ENCODE data around the gene ROS1. TPM values are rescaled to one million over a fixed set of nuclear protein-coding genes. Genes with fewer than 3 reads are reported as not detected.

The ROS1 gene
- total RNA-seq, 2 donors from 2014 or later = 0.99 to 1.9 TPM

- no peak for DNase-seq
- Histone ChIP-seq H3K4me1 (no peaks in the 10 kb centered on the region), H3K9ac (ENCODE audit: low read depth in 2 of 2, low read length in 2 of 2) (no peak overlapping the region), H3K9me3 (no peaks in the 10 kb centered on the region), H3K27me3 (peaks cover 95% of the 10 kb centered on the region), H3K4me3 (no peak overlapping the region), H3K27ac (no peak overlapping the region), H3K36me3 (no peaks in the 10 kb centered on the region)
- TF ChIP-seq CTCF (IDR thresholded peaks at IDR 0.05) = no peak
- intact Hi-C loops (cut with DNase I) = no loop called here
Observed at GRCh38 chr6:117267054-117267347, 158.7 kb downstream of the ROS1 start.

DNA sequence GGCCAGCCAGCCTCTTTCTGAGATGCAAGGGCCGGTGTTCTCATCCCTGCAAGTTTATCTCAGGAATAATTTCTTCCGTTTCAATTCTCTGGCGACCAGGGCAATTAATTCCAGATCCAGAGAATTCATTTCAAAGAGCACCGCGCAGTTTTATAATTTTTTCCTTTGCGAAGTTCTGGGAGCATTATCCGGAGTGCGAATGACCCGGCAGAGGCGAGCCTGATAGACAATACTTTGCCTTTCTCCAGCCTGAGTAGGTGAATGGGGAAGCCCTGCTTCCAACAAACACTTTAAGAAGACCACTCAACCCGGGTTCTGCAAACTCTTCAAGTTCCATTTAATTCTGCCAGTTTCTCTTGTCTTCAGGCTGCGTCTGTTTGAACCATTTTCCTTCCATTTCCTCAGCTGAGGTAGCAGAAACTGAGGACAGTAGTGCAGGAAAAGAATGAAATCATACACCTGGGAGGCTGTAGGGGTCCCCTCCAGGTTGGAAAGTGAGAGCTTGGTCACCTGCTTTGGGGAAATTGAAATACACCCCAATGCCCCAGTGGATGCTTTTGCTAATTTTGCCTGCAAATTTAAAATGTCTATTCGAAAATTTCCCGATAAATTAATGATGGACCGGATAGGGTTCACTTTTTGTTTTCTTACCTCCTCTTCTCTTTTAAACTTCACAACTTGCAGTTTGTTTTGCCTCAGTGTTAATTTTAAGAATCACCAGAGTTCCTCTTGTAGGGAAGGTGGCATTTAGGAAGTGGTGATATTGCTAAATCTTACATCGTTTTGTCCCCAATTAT is 159.3 kb downstream of the ROS1 start:
- intact Hi-C loops (cut with DNase I) = no loop called here
- no peak overlapping the region for H3K4me3 ChIP-seq
- H3K9ac ChIP-seq (ENCODE audit: low read depth in 2 of 2, low read length in 2 of 2) = no peak overlapping the region
- no peaks in the 10 kb centered on the region for H3K36me3 ChIP-seq
- no peak for DNase-seq
- H3K27me3 ChIP-seq = peaks cover 95% of the 10 kb centered on the region
- no peak overlapping the region for H3K27ac ChIP-seq
- H3K4me1 ChIP-seq = no peaks in the 10 kb centered on the region
- TF ChIP-seq CTCF (IDR thresholded peaks at IDR 0.05) = no peak
- no peaks in the 10 kb centered on the region for H3K9me3 ChIP-seq

- intact Hi-C loops (cut with DNase I) = no loop called here
- Histone ChIP-seq H3K27me3 (peaks cover 89% of the 10 kb centered on the region), H3K27ac (no peak within 1 kb of the TSS), H3K36me3 (no peaks in the 10 kb centered on the region), H3K4me1 (no peaks in the 10 kb centered on the region), H3K4me3 (peak within 1 kb of the TSS; percentile 25), H3K9ac (ENCODE audit: low read depth in 2 of 2, low read length in 2 of 2) (no peak within 1 kb of the TSS), H3K9me3 (no peaks in the 10 kb centered on the region)
- peak; percentile 30 for DNase-seq
- TF ChIP-seq CTCF (IDR thresholded peaks at IDR 0.05) = no peak
Observed at GRCh38 chr6:117265410-117266256, 160.1 kb downstream of the ROS1 start, which contains the start of gene VGLL2. VGLL2 (plus strand) TSS chr6:117265558; CDS start chr6:117265764, 206 bp downstream.

DNA sequence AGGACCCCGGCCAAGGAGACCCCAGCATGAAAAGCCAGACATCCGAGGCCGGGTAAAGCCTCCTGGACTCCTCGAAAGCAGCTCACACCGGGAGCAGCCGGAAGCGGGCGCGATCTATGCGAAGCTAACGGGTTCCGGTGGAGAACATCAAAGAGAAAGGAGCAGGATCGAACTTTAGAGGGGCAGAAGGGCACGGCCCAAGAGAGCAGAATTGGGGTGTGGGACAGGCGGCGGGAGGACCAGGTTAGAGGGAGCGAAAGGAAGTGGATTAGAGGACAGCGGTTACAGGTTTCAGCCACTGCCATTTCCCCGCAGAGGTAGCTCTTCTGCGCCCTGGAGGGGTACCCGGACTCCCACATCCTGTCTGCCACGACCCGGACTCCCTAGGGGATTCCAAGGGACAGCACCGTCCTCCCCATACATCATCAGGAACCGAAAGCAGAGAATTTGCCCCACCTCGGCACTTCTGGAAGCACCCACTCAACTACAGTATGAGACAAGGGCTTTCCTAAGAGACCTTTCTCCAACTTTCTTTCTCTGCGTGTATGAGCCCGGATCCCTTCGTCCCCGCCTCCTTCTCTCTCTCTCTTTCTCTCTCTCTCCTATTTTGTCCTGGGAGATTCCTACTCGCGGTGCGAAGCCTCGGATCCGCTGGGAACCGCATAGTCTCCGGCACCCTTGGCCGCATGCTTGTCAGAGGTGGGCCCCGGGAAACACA is 160.9 kb downstream of the ROS1 start:
- no peak overlapping the region for H3K9ac ChIP-seq (ENCODE audit: low read depth in 2 of 2, low read length in 2 of 2)
- no peak overlapping the region for H3K27ac ChIP-seq
- H3K9me3 ChIP-seq = no peaks in the 10 kb centered on the region
- peak overlapping the region; percentile 25 for H3K4me3 ChIP-seq
- H3K27me3 ChIP-seq = peaks cover 81% of the 10 kb centered on the region
- intact Hi-C loops (cut with DNase I) = no loop called here
- no peak for DNase-seq
- no peak for TF ChIP-seq CTCF (IDR thresholded peaks at IDR 0.05)
- no peaks in the 10 kb centered on the region for H3K4me1 ChIP-seq
- no peaks in the 10 kb centered on the region for H3K36me3 ChIP-seq

GRCh38 chr6:117264369-117264691 is 161.4 kb downstream of the ROS1 start:
- Histone ChIP-seq H3K9me3 (no peaks in the 10 kb centered on the region), H3K9ac (ENCODE audit: low read depth in 2 of 2, low read length in 2 of 2) (no peak overlapping the region), H3K27me3 (peaks cover 77% of the 10 kb centered on the region), H3K4me3 (peak overlapping the region; percentile 25), H3K36me3 (no peaks in the 10 kb centered on the region), H3K4me1 (no peaks in the 10 kb centered on the region), H3K27ac (no peak overlapping the region)
- TF ChIP-seq CTCF (IDR thresholded peaks at IDR 0.05) = no peak
- DNase-seq = no peak
- intact Hi-C loops (cut with DNase I) = no loop called here

Measured in colonic mucosa (tissue), 4 donors.